Endodermal cell (in vitro differentiated cells): ENCODE data around the gene CALHM4. TPM values are rescaled to one million over a fixed set of nuclear protein-coding genes. Genes with fewer than 3 reads are reported as not detected.

Source experiments
- DNase-seq: peaks from one replicate; pipeline ENCODE4 v3.0.0-alpha.2; 2017
- H3K27ac ChIP-seq: 2 replicates; pipeline ENCODE4 v1.5.1; 2013; ENCODE audit warnings: mild to moderate bottlenecking, low read depth, low read length, moderate library complexity
- H3K27me3 ChIP-seq: 2 replicates; pipeline ENCODE4 v1.6.1; 2013; ENCODE audit warnings: mild to moderate bottlenecking, low read length, moderate library complexity; ENCODE audit not compliant: insufficient read depth, control insufficient read depth, poor library complexity, severe bottlenecking
- H3K36me3 ChIP-seq: 2 replicates; pipeline ENCODE4 v1.7.0; 2013; ENCODE audit warnings: mild to moderate bottlenecking, low read length, moderate library complexity; ENCODE audit not compliant: control insufficient read depth, insufficient read depth
- H3K4me1 ChIP-seq: one replicate; pipeline ENCODE4 v1.7.0; 2013; ENCODE audit warnings: low read length; ENCODE audit not compliant: control insufficient read depth, insufficient read depth
- H3K4me3 ChIP-seq: 2 replicates; pipeline ENCODE4 v1.5.1; 2013; ENCODE audit warnings: mild to moderate bottlenecking, low read length, moderate library complexity
- H3K9ac ChIP-seq: 2 replicates; pipeline ENCODE4 v1.6.1; 2013; ENCODE audit warnings: mild to moderate bottlenecking, low read length, moderate library complexity; ENCODE audit not compliant: poor library complexity, severe bottlenecking; ENCODE audit errors: extremely low read depth
- H3K9me3 ChIP-seq: 2 replicates; pipeline ENCODE4 v1.6.1; 2013; ENCODE audit warnings: mild to moderate bottlenecking, low read length, moderate library complexity; ENCODE audit not compliant: control insufficient read depth
- H3K27ac Mint-ChIP-seq: 2 replicates; pipeline ENCODE4 v1.8.0; 2020; ENCODE audit warnings: mixed read lengths
- H3K27me3 Mint-ChIP-seq: 2 replicates; pipeline ENCODE4 v1.8.0; 2021; ENCODE audit warnings: mild to moderate bottlenecking, mixed read lengths; ENCODE audit not compliant: insufficient read depth
- H3K36me3 Mint-ChIP-seq: 2 replicates; pipeline ENCODE4 v1.8.0; 2020; ENCODE audit warnings: low read depth, mixed read lengths
- H3K4me1 Mint-ChIP-seq: 2 replicates; pipeline ENCODE4 v1.8.0; 2020; ENCODE audit warnings: mixed read lengths
- H3K4me3 Mint-ChIP-seq: 2 replicates; pipeline ENCODE4 v1.8.0; 2020; ENCODE audit warnings: mild to moderate bottlenecking, moderate library complexity, mixed read lengths
- H3K9me3 Mint-ChIP-seq: 2 replicates; pipeline ENCODE4 v1.8.0; 2020; ENCODE audit warnings: mild to moderate bottlenecking, mixed read lengths
- CTCF ChIP-seq: fragments of 200-600 bp; sonication (generic); conservative IDR thresholded peaks from 2 replicates; pipeline ENCODE4 v1.5.0; 2021; ENCODE audit warnings: antibody characterized with exemption, mild to moderate bottlenecking
- WGBS, 2 experiments: methylation state at CpG; one replicate each; pipeline versions ENCODE4 v1.1.5 to v1.1.7; 2013; ENCODE audit warnings: missing lambda C conversion rate in 2 of 2, mixed read lengths in 1 of 2; ENCODE audit not compliant: insufficient coverage in 1 of 2, insufficient read length in 1 of 2; 5-methylcytosine and 5-hydroxymethylcytosine counted together
- total RNA-seq, 2 donors: library from RNA; stranded (reverse); fragmentation: NEBNext Ultra II Directional in 1 of 2; extraction: Animal tissue kit (Norgen Biotek cat#: 25700) in 1 of 2; gene quantifications; 2 replicates in 1 of 2; 3 replicates in 1 of 2; pipeline ENCODE4 v1.2.1, GENCODE V29; 2021

The CALHM4 gene
- total RNA-seq, 2 donors from 2014 or later = not detected

DNA sequence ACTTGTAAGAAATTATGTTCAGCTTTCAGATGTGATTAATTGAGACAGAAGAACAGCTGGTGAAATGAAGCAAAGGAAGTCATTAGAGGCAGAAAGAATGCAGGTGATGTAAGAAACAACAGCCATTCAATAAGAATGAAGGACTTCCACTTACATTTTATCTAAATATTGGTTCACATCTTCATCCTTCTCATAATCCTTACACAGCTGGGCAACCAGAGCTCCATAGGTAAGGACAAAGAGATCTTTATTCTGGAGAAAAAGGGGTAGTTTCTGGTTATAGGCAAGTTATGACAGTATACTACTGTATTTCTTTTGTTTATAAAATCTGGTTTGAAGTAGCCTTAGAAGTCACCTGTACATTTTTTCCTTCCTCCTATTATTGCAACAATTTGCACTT is 10.4 kb upstream of the CALHM4 start:
- H3K4me3 Mint-ChIP-seq = no peak overlapping the region
- TF ChIP-seq CTCF = no peak
- no peaks in the 10 kb centered on the region for H3K9me3 Mint-ChIP-seq
- H3K4me1 Mint-ChIP-seq = no peaks in the 10 kb centered on the region
- H3K4me1 ChIP-seq = no peaks in the 10 kb centered on the region
- no peaks in the 10 kb centered on the region for H3K36me3 Mint-ChIP-seq
- no peak overlapping the region for H3K4me3 ChIP-seq
- no peak overlapping the region for H3K27ac Mint-ChIP-seq
- H3K36me3 ChIP-seq = no peaks in the 10 kb centered on the region
- H3K9me3 ChIP-seq = no peaks in the 10 kb centered on the region
- H3K27me3 Mint-ChIP-seq = no peaks in the 10 kb centered on the region
- H3K27me3 ChIP-seq = peaks cover 9% of the 10 kb centered on the region
- no peak overlapping the region for H3K9ac ChIP-seq
- H3K27ac ChIP-seq = no peak overlapping the region
- DNase-seq = no peak

- H3K27me3 ChIP-seq = peaks cover 9% of the 10 kb centered on the region
- Mint-ChIP-seq H3K27ac (no peak within 1 kb of the TSS), H3K4me3 (no peak within 1 kb of the TSS), H3K9me3 (no peaks in the 10 kb centered on the region), H3K36me3 (no peaks in the 10 kb centered on the region), H3K27me3 (no peaks in the 10 kb centered on the region), H3K4me1 (no peaks in the 10 kb centered on the region)
- H3K27ac ChIP-seq = no peak within 1 kb of the TSS
- no peak for TF ChIP-seq CTCF
- H3K9ac ChIP-seq = no peak within 1 kb of the TSS
- DNase-seq = no peak
- WGBS, 2 experiments = 93 to 100% methylated on average over 3 of the region's 4 CpGs
- H3K4me3 ChIP-seq = no peak within 1 kb of the TSS
- H3K4me1 ChIP-seq = no peaks in the 10 kb centered on the region
- no peaks in the 10 kb centered on the region for H3K36me3 ChIP-seq
- H3K9me3 ChIP-seq = no peaks in the 10 kb centered on the region
These were observed 7.9 kb upstream of the CALHM4 start, which contains the start of gene TRAPPC3L for GRCh38 chr6:116545651-116546050. Gene TRAPPC3L, minus strand, starts transcription at chr6:116545684. Its CDS starts 170 bp downstream, at chr6:116545514.

GRCh38 chr6:116547358-116547757 is 6.2 kb upstream of the CALHM4 start:
- DNase-seq = no peak
- Histone ChIP-seq H3K27me3 (peaks cover 9% of the 10 kb centered on the region), H3K9me3 (no peaks in the 10 kb centered on the region), H3K36me3 (no peaks in the 10 kb centered on the region), H3K9ac (no peak overlapping the region), H3K27ac (no peak overlapping the region), H3K4me1 (no peaks in the 10 kb centered on the region), H3K4me3 (no peak overlapping the region)
- Mint-ChIP-seq H3K36me3 (no peaks in the 10 kb centered on the region), H3K27me3 (peaks cover 1% of the 10 kb centered on the region), H3K27ac (no peak overlapping the region), H3K4me1 (no peaks in the 10 kb centered on the region), H3K4me3 (no peak overlapping the region), H3K9me3 (no peaks in the 10 kb centered on the region)
- WGBS, 2 experiments = 78 to 81% methylated on average over 5 to 6 of the region's 6 CpGs
- no peak for TF ChIP-seq CTCF
